K562 (cell line): ENCODE data around the gene BORA. TPM values are rescaled to one million over a fixed set of nuclear protein-coding genes. Genes with fewer than 3 reads are reported as not detected.

ENCODE experiments used
- ARHGAP35 ChIP-seq: fragments of 450-650 bp; IDR thresholded peaks from 2 replicates; pipeline ENCODE4 v1.6.1; 2018; ENCODE audit not compliant: partially characterized antibody
- ARID2 ChIP-seq: fragments of 450-650 bp; IDR thresholded peaks from 2 replicates; pipeline ENCODE4 v1.6.1; 2017; ENCODE audit warnings: antibody characterized with exemption, mild to moderate bottlenecking
- E2F3 ChIP-seq: fragments of 250-450 bp; sonication (Bioruptor Pico); IDR thresholded peaks from 2 replicates; pipeline ENCODE4 v1.4.0; 2020; ENCODE audit warnings: mild to moderate bottlenecking
- EGR1 ChIP-seq: fragments of 450-650 bp; conservative IDR thresholded peaks from 2 replicates; pipeline ENCODE4 v1.6.1; 2017; ENCODE audit warnings: mild to moderate bottlenecking
- FIP1L1 ChIP-seq: fragments of 200-400 bp; formaldehyde crosslinking; IDR thresholded peaks from 2 replicates; pipeline ENCODE4 v1.6.1; 2018; ENCODE audit warnings: mild to moderate bottlenecking, low read depth, low read length; ENCODE audit not compliant: poor library complexity, severe bottlenecking
- GABPB2 ChIP-seq: fragments of 250-450 bp; sonication (Bioruptor Pico); conservative IDR thresholded peaks from 2 replicates; pipeline ENCODE4 v1.5.1; 2021; ENCODE audit warnings: mild to moderate bottlenecking
- HMGN3 ChIP-seq: IDR thresholded peaks from 2 replicates; pipeline ENCODE4 v1.6.1; 2011; ENCODE audit warnings: borderline replicate concordance, low read depth, mild to moderate bottlenecking, mixed read lengths, low read length; ENCODE audit not compliant: insufficient read length; ENCODE audit errors: extremely low read depth
- HNRNPLL ChIP-seq: fragments of 200-400 bp; formaldehyde crosslinking; IDR thresholded peaks from 2 replicates; pipeline ENCODE4 v1.6.1; 2017; ENCODE audit warnings: low read length, low read depth, mild to moderate bottlenecking; ENCODE audit not compliant: poor library complexity, severe bottlenecking
- KLF1 ChIP-seq: fragments of 450-650 bp; IDR thresholded peaks from 2 replicates; pipeline ENCODE4 v1.6.1; 2016; ENCODE audit warnings: missing genetic modification characterization, missing compliant biosample characterization
- L3MBTL2 ChIP-seq: fragments of 450-650 bp; IDR thresholded peaks from 2 replicates; pipeline ENCODE4 v1.6.1; 2016; ENCODE audit warnings: mild to moderate bottlenecking, moderate library complexity
- LCOR ChIP-seq: sonication (generic); formaldehyde crosslinking; IDR thresholded peaks from 2 replicates; pipeline ENCODE4 v1.8.0; 2022; ENCODE audit warnings: mild to moderate bottlenecking, missing genetic modification reagents
- NFXL1 ChIP-seq: fragments of 450-650 bp; formaldehyde crosslinking; IDR thresholded peaks from 2 replicates; pipeline ENCODE4 v1.4.0; 2021; ENCODE audit warnings: mild to moderate bottlenecking
- PHB ChIP-seq: fragments of 250-450 bp; sonication (Bioruptor Pico); IDR thresholded peaks from 2 replicates; pipeline ENCODE4 v1.5.0; 2021
- PHTF2 ChIP-seq: fragments of 250-450 bp; sonication (Bioruptor Pico); IDR thresholded peaks from 2 replicates; pipeline ENCODE4 v1.5.0; 2021; ENCODE audit warnings: mild to moderate bottlenecking
- PML ChIP-seq: IDR thresholded peaks from 2 replicates; pipeline ENCODE4 v1.6.1; 2012; ENCODE audit warnings: low read length, inconsistent platforms
- POLR2A ChIP-seq: fragments of 450-650 bp; conservative IDR thresholded peaks from 2 replicates; pipeline ENCODE4 v1.6.1; 2016
- RB1 ChIP-seq: fragments of 450-650 bp; IDR thresholded peaks from 2 replicates; pipeline ENCODE4 v1.6.1; 2017; ENCODE audit warnings: low read depth, mild to moderate bottlenecking
- RFX1 ChIP-seq: fragments of 450-650 bp; IDR thresholded peaks from 2 replicates; pipeline ENCODE4 v1.6.1; 2016; ENCODE audit warnings: mild to moderate bottlenecking, moderate library complexity
- RUNX1 ChIP-seq: sonication (generic); IDR thresholded peaks from 2 replicates; pipeline ENCODE4 v1.6.1; 2016; ENCODE audit warnings: antibody characterized with exemption, low read depth
- SMARCA5 ChIP-seq: fragments of 450-650 bp; IDR thresholded peaks from 2 replicates; pipeline ENCODE4 v1.6.1; 2016
- SNIP1 ChIP-seq: fragments of 450-650 bp; IDR thresholded peaks from 2 replicates; pipeline ENCODE4 v1.7.1; 2017; ENCODE audit warnings: low read depth, mild to moderate bottlenecking
- ZBTB17 ChIP-seq: fragments of 450-650 bp; formaldehyde crosslinking; IDR thresholded peaks from 2 replicates; pipeline ENCODE4 v1.4.0; 2020; ENCODE audit warnings: mild to moderate bottlenecking
- ZBTB7A ChIP-seq: IDR thresholded peaks from 2 replicates; pipeline ENCODE4 v1.6.1; 2011; ENCODE audit warnings: low read depth, mild to moderate bottlenecking, low read length, moderate library complexity, borderline replicate concordance; ENCODE audit not compliant: control insufficient read depth
- ZFP1 ChIP-seq: fragments of 450-650 bp; formaldehyde crosslinking; IDR thresholded peaks from 2 replicates; pipeline ENCODE4 v1.4.0; 2020; ENCODE audit warnings: mild to moderate bottlenecking, mixed read lengths
- ZNF140 ChIP-seq: fragments of 250-450 bp; sonication (Bioruptor Pico); IDR thresholded peaks from 2 replicates; pipeline ENCODE4 v1.8.0; 2021; ENCODE audit warnings: moderate library complexity, mild to moderate bottlenecking, inconsistent platforms
- ZNF184 ChIP-seq: sonication (generic); formaldehyde crosslinking; IDR thresholded peaks from 2 replicates; pipeline ENCODE4 v1.5.0; 2020; ENCODE audit warnings: missing genetic modification reagents
- ZNF217 ChIP-seq: sonication (generic); formaldehyde crosslinking; IDR thresholded peaks from 2 replicates; pipeline ENCODE4 v1.8.0; 2022; ENCODE audit warnings: mild to moderate bottlenecking, missing genetic modification reagents
- ZNF224 ChIP-seq: sonication (generic); formaldehyde crosslinking; IDR thresholded peaks from 2 replicates; pipeline ENCODE4 v1.8.0; 2022; ENCODE audit warnings: mild to moderate bottlenecking, missing genetic modification reagents
- ZNF445 ChIP-seq: fragments of 250-450 bp; sonication (Bioruptor Pico); IDR thresholded peaks from 2 replicates; pipeline ENCODE4 v1.4.0; 2020; ENCODE audit warnings: low read depth, mild to moderate bottlenecking, moderate library complexity
- ZNF764 ChIP-seq: fragments of 250-450 bp; sonication (Bioruptor Pico); IDR thresholded peaks from 2 replicates; pipeline ENCODE4 v1.4.0; 2020; ENCODE audit warnings: low read depth, mild to moderate bottlenecking, moderate library complexity
- ZNF778 ChIP-seq: fragments of 450-650 bp; formaldehyde crosslinking; IDR thresholded peaks from 2 replicates; pipeline ENCODE4 v1.4.0; 2020; ENCODE audit warnings: mild to moderate bottlenecking, moderate library complexity
- ZNF79 ChIP-seq: fragments of 250-450 bp; sonication (Bioruptor Pico); IDR thresholded peaks from 2 replicates; pipeline ENCODE4 v1.4.0; 2020; ENCODE audit warnings: low read depth, mild to moderate bottlenecking, moderate library complexity
- ZSCAN32 ChIP-seq: fragments of 450-650 bp; formaldehyde crosslinking; IDR thresholded peaks from 2 replicates; pipeline ENCODE4 v1.4.0; 2020; ENCODE audit warnings: mild to moderate bottlenecking, moderate library complexity
- polyA plus RNA-seq, 8 experiments: library from polyadenylated mRNA; depleted of rRNA in 4 of 8; stranded (reverse) in 5 of 8; unstranded in 3 of 8; fragments of >200 nt; fragmentation: Nextera tagmentation in 2 of 8; fragmentation: Illumina TruSeq in 1 of 8; extraction: Ambion mirVana in 2 of 8; extraction: Trizol in 1 of 8; gene quantifications; 2 replicates each; pipeline versions ENCODE4 v1.2.1 to v1.2.3, GENCODE V29; 2011 to 2014; ENCODE audit warnings: inconsistent platforms in 1 of 8, missing spikeins in 1 of 8
- total RNA-seq, 7 experiments: library from RNA; depleted of rRNA in 6 of 7; stranded (reverse); fragments of >200 nt in 6 of 7; fragmentation: Illumina TruSeq in 2 of 7; extraction: Trizol in 2 of 7; gene quantifications; 2 replicates each; pipeline versions ENCODE4 v1.2.1 to v1.2.3, GENCODE V29; 2011 to 2021; ENCODE audit warnings: low replicate concordance in 1 of 7
- TF ChIP-seq, protein P1 (sequence below): IDR thresholded peaks from 3 replicates; pipeline ENCODE4 v1.6.1; 2011; ENCODE audit warnings: borderline replicate concordance, mild to moderate bottlenecking; ENCODE audit not compliant: insufficient read length, insufficient read depth

The BORA gene
- total and polyA plus RNA-seq, 9 of the 15 experiments (the other 6 are each of a cell fraction or from before 2014, with no cell fraction given), result 12.4 to 21.5 (median 18.2) TPM

- TF ChIP-seq RB1 (peak; percentile 55; the same call in 1 of the 2 replicates), GABPB2 (CRISPR knock-in tag) (no peak), ZNF764 (CRISPR knock-in tag) (no peak), HMGN3 (peak; percentile 31), EGR1 (peak; percentile 86), KLF1 (no peak), ZNF224 (no peak), RFX1 (peak; percentile 96), ARID2 (no peak), HNRNPLL (peak; percentile 76), LCOR (no peak), PHB (CRISPR knock-in tag) (no peak), PML (peak; percentile 35; the same call in 1 of the 2 replicates), ZNF184 (CRISPR knock-in tag) (no peak), L3MBTL2 (peak; percentile 60; the same call in 1 of the 2 replicates), E2F3 (CRISPR knock-in tag) (no peak), POLR2A (peak; percentile 88), FIP1L1 (no peak), SNIP1 (no peak), ARHGAP35 (no peak), ZNF79 (CRISPR knock-in tag) (no peak), RUNX1 (no peak), SMARCA5 (no peak), ZFP1 (CRISPR knock-in tag) (no peak), ZNF445 (CRISPR knock-in tag) (no peak), NFXL1 (CRISPR knock-in tag) (no peak), ZBTB17 (no peak), ZNF778 (no peak), ZSCAN32 (no peak), ZNF217 (no peak), PHTF2 (no peak), ZBTB7A (peak; percentile 43; the same call in 1 of the 2 replicates), ZNF140 (CRISPR knock-in tag) (no peak)
- TF ChIP-seq, protein P1, sequence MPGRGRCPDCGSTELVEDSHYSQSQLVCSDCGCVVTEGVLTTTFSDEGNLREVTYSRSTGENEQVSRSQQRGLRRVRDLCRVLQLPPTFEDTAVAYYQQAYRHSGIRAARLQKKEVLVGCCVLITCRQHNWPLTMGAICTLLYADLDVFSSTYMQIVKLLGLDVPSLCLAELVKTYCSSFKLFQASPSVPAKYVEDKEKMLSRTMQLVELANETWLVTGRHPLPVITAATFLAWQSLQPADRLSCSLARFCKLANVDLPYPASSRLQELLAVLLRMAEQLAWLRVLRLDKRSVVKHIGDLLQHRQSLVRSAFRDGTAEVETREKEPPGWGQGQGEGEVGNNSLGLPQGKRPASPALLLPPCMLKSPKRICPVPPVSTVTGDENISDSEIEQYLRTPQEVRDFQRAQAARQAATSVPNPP, result no peak
Observed at GRCh38 chr13:72781451-72782439, 54.0 kb downstream of the BORA start, which contains the start of the genes DIS3 and PIBF1 (continued).
